ENCODE data around the gene ASTN2. TPM values are rescaled to one million over a fixed set of nuclear protein-coding genes. Genes with fewer than 3 reads are reported as not detected.

ASTN2 gene
- total RNA-seq, 1 donor from 2014 or later, result 13.6 TPM

- Histone ChIP-seq H3K4me3 (ENCODE audit: insufficient read depth, low read depth, low read length) (no peak overlapping the region), H3K9ac (ENCODE audit: low read length) (no peak overlapping the region), H2AFZ (ENCODE audit: low read depth, low read length) (no peak overlapping the region), H3K36me3 (ENCODE audit: insufficient read depth, low read length) (no peaks in the 10 kb centered on the region), H3K79me2 (ENCODE audit: insufficient read depth, low read length) (no peaks in the 10 kb centered on the region), H3K9me3 (ENCODE audit: insufficient read depth, low read depth, low read length) (no peaks in the 10 kb centered on the region), H3K27ac (ENCODE audit: low read depth, low read length) (no peak overlapping the region), H3K4me1 (ENCODE audit: insufficient read depth, low read length) (peaks cover 9% of the 10 kb centered on the region), H3K27me3 (ENCODE audit: insufficient read depth, low read length) (no peaks in the 10 kb centered on the region), H4K20me1 (ENCODE audit: insufficient read depth, low read length) (no peaks in the 10 kb centered on the region), H3K4me2 (ENCODE audit: low read length) (no peak overlapping the region)
- DNase-seq (ENCODE audit: low read depth), result no peak
- no peak overlapping the region for H3K4me3 Mint-ChIP-seq (ENCODE audit: unreplicated experiment)
- no peaks in the 10 kb centered on the region for H3K36me3 Mint-ChIP-seq (ENCODE audit: low read depth, unreplicated experiment)
- no peak for FAIRE-seq
- H3K4me1 Mint-ChIP-seq (ENCODE audit: low read depth, unreplicated experiment), result peaks cover 36% of the 10 kb centered on the region
- H3K27me3 Mint-ChIP-seq (ENCODE audit: low read depth, unreplicated experiment), result no peaks in the 10 kb centered on the region
- H3K9me3 Mint-ChIP-seq (ENCODE audit: unreplicated experiment), result no peaks in the 10 kb centered on the region
- TF ChIP-seq EZH2 (IDR thresholded peaks at IDR 0.05; ENCODE audit: insufficient read depth, low read length), result no peak
- TF ChIP-seq, protein P1, sequence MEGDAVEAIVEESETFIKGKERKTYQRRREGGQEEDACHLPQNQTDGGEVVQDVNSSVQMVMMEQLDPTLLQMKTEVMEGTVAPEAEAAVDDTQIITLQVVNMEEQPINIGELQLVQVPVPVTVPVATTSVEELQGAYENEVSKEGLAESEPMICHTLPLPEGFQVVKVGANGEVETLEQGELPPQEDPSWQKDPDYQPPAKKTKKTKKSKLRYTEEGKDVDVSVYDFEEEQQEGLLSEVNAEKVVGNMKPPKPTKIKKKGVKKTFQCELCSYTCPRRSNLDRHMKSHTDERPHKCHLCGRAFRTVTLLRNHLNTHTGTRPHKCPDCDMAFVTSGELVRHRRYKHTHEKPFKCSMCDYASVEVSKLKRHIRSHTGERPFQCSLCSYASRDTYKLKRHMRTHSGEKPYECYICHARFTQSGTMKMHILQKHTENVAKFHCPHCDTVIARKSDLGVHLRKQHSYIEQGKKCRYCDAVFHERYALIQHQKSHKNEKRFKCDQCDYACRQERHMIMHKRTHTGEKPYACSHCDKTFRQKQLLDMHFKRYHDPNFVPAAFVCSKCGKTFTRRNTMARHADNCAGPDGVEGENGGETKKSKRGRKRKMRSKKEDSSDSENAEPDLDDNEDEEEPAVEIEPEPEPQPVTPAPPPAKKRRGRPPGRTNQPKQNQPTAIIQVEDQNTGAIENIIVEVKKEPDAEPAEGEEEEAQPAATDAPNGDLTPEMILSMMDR (IDR thresholded peaks at IDR 0.05; ENCODE audit: insufficient read depth, low read depth, low read length), result no peak
- H3K27ac Mint-ChIP-seq (ENCODE audit: unreplicated experiment), result no peak overlapping the region
Measured at GRCh38 chr9:116495725-116496124, 919.1 kb downstream of the ASTN2 start.

GRCh38 chr9:116494815-116495634, 919.8 kb downstream of the ASTN2 start:
- H3K9ac ChIP-seq (ENCODE audit: low read length), result no peak overlapping the region
- H3K9me3 ChIP-seq (ENCODE audit: insufficient read depth, low read depth, low read length), result no peaks in the 10 kb centered on the region
- Mint-ChIP-seq H3K4me1 (ENCODE audit: low read depth, unreplicated experiment) (peaks cover 29% of the 10 kb centered on the region), H3K9me3 (ENCODE audit: unreplicated experiment) (no peaks in the 10 kb centered on the region), H3K27me3 (ENCODE audit: low read depth, unreplicated experiment) (no peaks in the 10 kb centered on the region), H3K4me3 (ENCODE audit: unreplicated experiment) (no peak overlapping the region), H3K27ac (ENCODE audit: unreplicated experiment) (no peak overlapping the region), H3K36me3 (ENCODE audit: low read depth, unreplicated experiment) (no peaks in the 10 kb centered on the region)
- no peak overlapping the region for H3K4me3 ChIP-seq (ENCODE audit: insufficient read depth, low read depth, low read length)
- TF ChIP-seq, protein P1 (IDR thresholded peaks at IDR 0.05; ENCODE audit: insufficient read depth, low read depth, low read length), result peak; percentile 33
- TF ChIP-seq EZH2 (IDR thresholded peaks at IDR 0.05; ENCODE audit: insufficient read depth, low read length), result no peak
- no peaks in the 10 kb centered on the region for H4K20me1 ChIP-seq (ENCODE audit: insufficient read depth, low read length)
- DNase-seq (ENCODE audit: low read depth), result no peak
- no peaks in the 10 kb centered on the region for H3K79me2 ChIP-seq (ENCODE audit: insufficient read depth, low read length)
- H3K27me3 ChIP-seq (ENCODE audit: insufficient read depth, low read length), result no peaks in the 10 kb centered on the region
- H3K36me3 ChIP-seq (ENCODE audit: insufficient read depth, low read length), result no peaks in the 10 kb centered on the region
- H2AFZ ChIP-seq (ENCODE audit: low read depth, low read length), result no peak overlapping the region
- H3K4me1 ChIP-seq (ENCODE audit: insufficient read depth, low read length), result peaks cover 7% of the 10 kb centered on the region
- FAIRE-seq, result no peak
- no peak overlapping the region for H3K27ac ChIP-seq (ENCODE audit: low read depth, low read length)
- no peak overlapping the region for H3K4me2 ChIP-seq (ENCODE audit: low read length)
